Uterus (tissue), 2 donors: Measurements from ENCODE around the gene UQCC2.
A peak's percentile ranks its signal among the peaks of the same experiment; 100 is the strongest.

Experiments used
- POLR2A ChIP-seq, 2 donors: fragments of 450-650 bp; IDR thresholded peaks; one replicate each; pipeline ENCODE4 v1.6.1; 2016; ENCODE audit warnings: antibody characterized with exemption in 2 of 2, mild to moderate bottlenecking in 1 of 2, moderate library complexity in 1 of 2
- TF ChIP-seq, protein P1 (sequence below), 4 experiments: fragments of 200-600 bp in 2 of 4; fragments of 450-650 bp in 2 of 4; sonication (generic) in 2 of 4; IDR thresholded peaks; one replicate each; pipeline ENCODE4 v1.5.1; 2016 to 2019; ENCODE audit warnings: antibody characterized with exemption in 4 of 4, mild to moderate bottlenecking in 2 of 4, moderate library complexity in 1 of 4

DNA sequence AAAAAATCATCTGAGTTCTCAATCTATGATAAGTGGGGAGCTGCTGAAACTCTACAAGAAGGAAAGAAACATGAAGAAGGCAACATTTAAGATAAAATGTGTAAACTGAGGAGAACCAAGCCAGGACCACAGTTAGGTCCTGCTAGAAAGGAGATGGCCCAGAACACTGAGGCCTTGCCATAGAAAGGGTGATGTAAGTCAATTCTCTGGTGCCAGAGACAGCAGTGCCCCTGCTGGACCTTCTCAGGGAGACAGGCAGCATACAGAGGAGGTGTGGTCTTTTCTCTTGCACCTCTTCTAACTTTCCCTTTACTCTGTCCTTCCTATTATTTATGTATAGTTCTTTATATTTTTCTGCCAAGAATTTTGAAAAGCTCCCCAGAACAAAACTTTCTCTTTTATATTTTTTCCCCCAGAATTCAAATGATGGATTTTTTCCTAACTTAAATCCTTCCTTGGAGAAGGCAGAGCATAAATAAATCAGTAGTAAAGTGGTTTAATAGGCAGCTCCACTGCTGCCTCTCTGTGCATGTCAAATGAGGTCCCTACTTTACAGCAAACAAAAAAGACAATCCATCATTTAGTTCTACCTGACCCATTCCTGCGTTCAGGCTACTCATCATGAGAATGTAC, 9.0 kb downstream of the UQCC2 start:
- TF ChIP-seq, protein P1, sequence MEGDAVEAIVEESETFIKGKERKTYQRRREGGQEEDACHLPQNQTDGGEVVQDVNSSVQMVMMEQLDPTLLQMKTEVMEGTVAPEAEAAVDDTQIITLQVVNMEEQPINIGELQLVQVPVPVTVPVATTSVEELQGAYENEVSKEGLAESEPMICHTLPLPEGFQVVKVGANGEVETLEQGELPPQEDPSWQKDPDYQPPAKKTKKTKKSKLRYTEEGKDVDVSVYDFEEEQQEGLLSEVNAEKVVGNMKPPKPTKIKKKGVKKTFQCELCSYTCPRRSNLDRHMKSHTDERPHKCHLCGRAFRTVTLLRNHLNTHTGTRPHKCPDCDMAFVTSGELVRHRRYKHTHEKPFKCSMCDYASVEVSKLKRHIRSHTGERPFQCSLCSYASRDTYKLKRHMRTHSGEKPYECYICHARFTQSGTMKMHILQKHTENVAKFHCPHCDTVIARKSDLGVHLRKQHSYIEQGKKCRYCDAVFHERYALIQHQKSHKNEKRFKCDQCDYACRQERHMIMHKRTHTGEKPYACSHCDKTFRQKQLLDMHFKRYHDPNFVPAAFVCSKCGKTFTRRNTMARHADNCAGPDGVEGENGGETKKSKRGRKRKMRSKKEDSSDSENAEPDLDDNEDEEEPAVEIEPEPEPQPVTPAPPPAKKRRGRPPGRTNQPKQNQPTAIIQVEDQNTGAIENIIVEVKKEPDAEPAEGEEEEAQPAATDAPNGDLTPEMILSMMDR (IDR thresholded peaks at IDR 0.05) = peak in 3 of 4 experiments; percentile 20 to 53 (median 50)
- TF ChIP-seq POLR2A (IDR thresholded peaks at IDR 0.05) = no peak
